ENCODE results near the gene CCDC197.

Gene CCDC197

DNA sequence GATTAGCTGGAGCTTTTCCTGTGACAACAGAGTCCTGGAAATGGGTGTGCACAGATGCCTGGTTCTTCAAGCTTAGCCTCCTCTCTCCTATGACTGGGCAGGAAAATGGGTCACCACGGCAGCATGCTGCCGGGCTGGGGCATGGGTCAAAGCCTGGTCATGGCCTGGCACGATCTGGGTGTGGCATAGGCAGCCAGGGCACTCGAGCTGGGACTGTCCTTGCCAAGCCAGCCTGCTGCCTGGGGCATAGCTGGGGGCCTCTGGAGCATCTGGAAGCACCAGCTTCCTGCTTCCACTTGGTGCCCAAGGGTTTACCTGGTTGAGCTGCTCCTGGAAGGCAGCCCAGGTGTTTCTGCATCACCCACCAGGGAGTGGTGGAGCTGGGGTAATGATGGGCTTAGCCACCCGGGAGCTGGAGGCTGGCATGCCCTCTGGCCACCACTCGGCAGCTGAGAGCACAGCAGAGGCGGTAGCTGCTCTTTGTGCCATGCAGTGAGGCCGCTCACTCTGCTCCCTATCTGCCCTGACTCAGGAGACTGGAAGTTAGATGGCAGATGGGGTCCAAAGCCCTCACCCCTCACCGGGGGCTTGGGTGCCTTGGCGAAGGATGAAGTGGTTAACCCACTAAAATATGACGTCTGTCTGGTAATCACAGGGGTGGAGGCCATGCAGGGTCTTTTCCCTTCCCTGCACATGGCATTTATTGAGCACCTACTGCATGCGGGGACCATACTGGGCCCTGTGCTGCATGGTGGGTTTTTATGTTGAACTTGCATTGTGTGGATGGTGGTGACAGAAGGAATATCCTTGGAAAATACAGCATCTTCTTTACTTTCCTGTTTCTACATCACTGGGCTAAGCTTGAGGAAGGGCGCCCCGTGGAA, 30.7 kb downstream of the CCDC197 start:
- DNase-seq: no peak

DNA sequence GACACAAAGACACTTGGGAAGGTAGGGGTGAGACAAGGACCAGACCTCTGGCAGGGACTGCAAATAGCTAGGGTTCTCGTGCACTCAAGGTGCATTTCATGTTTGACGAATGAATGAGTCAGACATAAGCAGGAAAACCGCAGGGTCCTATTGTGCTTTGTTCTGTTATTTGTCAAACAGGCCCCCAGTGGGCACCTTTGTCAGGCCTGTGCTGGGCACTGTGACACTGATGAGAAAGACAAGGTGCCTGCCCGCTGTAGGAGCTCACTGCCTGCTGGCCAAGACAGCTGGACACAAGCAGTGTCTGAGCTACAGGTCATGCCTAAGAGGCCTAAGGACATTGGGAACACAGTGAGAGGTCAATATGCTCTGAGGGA, 31.3 kb downstream of the CCDC197 start:
- no peak for DNase-seq

DNA sequence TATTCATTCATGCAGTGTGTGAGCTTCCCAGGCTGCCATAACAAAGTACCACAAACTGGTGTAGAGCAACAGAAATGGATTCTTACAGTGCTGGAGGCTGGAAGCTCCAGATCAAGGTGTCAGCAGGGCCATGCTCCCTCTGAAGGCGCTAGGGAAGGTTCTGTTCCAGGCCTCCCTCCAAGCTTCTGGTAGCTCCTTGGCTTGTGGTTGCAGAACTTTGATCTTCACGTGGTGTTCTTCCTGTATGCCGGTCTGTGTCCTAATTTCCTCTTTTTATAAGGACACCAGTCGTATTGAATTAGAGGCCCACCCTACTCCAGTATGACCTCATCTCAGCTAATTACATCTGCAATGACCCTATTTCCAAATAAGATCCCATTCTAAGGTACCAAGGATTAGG, 32.2 kb downstream of the CCDC197 start:
- no peak for DNase-seq

DNA sequence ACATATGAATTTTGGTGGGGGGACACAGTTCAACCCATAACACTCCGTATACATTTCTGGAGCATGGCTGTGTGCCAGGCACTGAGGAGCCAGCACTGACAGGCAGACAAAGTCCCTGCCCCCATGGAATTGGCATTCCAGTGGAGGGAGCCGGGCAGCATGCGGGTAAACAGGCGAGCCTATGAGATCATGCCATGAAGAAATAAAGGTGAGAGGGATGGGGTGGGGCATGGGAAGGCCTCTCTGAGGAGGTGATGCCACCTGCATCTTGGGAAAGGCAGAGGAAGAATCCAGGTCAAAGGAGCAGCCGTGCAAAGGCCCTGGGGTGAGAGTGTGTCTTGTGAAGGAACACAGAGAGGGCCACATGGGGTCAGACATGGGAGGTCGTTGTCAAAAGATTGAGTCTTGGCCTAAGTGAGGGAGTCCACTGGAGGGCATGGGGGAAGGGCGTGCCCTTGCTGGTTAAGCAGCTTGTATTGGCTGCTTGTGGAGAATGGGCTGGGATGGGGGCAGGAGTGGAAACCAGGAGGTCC, 32.6 kb downstream of the CCDC197 start:
- DNase-seq: no peak

DNA sequence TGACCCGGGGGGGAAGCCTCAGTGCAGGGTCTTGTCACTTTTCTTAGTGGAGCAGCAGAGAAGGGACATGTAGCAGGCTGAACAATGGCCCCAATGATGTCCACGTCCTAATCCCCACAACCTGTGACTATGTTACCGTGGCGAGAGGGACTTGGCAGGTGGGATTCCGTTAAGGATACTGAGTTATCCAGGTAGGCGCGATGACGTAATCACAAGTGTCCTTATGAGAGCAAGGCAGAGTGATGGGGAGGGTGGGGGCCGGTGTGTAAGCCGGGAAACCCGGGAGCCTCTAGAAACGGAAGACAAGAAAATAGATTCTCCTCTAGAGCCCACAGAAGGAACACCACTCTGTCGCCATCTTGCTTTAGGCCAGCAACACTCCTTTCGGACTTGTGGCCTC, 33.5 kb downstream of the CCDC197 start:
- DNase-seq: no peak

DNA sequence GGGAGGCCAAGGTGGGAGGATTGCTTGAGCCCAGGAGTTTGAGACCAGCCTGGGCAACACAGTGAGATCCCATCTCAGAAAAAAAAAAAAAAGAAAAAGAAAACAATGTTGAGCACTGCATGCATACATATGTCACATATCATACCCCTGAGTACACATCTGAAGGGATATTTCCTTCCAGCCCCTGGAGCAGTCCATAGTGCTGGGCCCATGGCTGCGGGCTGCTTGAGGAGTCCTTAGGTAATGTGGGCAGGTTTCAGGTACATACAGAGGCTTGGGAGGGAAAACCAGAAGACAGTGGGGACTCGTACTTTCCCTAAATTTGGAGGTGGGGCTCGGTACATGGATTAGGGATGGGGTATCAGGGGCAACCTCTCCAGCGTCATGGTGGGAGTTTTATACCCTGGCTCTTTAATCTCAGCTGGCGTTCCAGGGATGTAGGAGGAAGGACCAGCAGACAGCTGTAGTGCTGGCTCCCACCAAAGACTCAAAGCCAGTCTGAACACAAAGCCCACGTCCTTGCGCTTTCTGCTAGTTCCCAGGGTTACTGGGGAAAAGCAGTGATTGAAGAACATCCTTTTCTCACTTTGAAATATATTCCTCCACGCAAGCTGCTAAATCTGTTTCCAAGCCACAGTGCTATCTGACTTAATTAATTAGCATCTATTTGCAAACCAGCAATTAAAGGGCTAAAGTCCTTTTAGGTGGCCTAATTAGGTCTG, 34.2 kb downstream of the CCDC197 start:
- no peak for DNase-seq

DNA sequence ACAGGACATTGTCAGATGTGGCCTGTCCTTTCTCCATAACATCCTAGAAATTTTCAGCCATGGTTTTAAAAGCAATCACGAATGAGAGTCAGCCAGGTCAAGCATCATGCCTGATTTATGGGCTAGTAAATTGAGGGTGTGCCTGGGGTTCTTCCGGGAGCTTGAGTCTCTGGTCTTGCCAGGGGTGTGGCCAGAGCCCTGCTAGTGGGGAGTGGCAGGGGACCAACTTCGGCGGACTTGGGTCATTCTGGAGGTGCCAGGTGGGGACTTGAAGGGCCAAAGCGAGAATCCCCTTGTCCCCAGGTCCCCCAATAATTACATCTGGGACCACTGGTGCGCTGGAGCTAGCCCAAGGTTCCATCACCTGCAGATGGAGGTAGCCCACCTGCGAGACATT, 34.8 kb downstream of the CCDC197 start:
- DNase-seq: no peak

DNA sequence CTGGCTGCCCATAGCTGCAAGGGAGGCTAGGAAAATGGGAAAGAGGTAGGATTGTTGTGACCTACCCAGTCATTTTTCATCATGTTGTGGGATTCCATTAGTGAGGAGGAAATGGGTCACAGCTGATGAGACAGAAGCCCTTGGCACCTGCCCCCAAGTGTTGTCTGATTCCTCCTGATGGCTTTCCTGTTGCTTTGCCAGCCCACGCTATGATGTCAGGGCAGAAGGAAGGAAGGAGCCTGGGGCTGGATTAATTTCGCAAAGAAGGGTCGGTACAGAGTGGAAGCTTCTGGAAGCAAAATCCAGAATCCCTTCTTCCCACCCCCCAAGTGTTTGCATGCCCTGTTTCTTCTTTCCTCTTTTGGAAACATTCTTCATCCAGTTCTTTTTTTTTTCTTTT, 37.8 kb downstream of the CCDC197 start:
- DNase-seq: no peak

DNA sequence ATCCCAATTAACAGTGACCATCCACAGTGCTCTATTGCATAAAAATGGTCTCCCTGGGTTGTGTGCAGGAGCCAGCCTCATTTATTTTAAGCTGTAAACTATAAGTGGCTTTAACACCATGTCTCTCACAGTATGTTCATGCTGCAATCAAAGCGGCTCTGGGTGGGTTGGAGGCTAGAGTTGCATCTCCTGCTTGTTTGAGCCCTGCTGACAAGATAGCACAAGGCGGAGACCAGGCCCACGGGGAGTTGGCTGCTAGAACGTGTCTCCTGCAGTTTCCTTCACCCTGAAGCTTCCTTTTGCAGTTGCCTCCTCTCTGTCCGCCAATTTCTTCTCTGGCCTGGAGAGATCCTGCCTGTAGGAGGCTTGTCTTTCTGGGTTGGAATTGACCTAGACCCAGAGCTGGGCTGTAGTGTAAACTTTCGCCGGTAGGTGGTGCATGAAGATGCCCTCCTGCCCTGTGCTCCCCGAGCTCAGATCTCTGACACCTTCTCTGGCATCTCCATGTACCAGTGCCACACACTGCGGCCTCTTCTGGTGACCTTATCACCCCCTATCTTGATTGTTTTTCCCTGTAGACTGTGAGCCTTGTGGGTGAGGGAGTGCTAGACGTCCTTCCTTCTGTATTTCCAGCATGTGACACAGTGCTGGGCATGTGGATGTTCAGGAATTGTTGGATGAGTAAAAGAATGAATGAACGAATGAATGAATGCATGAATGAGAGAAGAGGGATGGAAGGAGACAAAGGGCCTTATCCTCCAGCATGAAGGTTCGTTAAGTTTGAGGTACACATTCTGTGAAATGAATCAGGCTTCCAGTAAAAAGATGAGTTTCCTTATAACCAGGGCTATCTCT, 39.4 kb downstream of the CCDC197 start:
- peak; percentile 26 to 65 (median 38) for DNase-seq

DNA sequence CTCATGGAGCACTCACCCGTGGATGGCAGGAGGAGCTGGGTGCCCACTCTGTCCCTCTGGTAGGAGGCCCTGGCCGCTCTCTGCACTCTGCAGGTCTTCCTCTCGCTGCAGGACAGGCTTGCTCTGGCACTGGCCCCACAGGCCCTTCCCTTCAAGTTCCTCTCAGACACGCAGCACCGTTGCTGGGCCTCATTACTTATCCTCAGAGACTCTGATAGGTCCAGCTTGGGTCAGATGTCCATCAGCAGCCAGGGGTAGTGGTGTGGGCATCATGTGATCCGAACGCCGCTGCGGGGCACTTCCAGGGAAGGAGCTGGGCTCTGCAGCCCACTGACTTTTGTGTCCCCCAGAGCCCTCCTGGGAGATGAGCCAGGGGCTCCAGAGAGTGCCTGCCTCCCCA, 40.9 kb downstream of the CCDC197 start:
- DNase-seq: no peak

DNA sequence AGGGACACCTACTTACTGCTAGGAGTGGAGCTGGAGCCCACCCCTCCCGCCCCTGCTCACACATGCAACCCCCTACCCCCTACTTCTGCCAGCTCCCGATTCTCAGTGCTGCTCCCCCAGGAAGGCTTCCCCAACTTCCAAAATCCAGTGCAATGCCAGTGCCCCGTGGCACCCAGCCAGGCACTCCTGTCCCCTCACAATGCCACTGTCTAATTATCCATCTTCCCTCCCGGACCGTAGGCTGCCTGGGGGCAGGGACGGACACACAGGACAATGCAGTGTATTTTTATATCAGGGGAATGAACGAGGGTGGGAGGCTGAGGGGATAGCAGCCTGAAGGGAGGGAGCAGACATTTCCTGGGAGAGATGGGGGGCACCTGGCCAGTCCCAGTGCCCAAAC, 41.4 kb downstream of the CCDC197 start:
- no peak for DNase-seq

DNA sequence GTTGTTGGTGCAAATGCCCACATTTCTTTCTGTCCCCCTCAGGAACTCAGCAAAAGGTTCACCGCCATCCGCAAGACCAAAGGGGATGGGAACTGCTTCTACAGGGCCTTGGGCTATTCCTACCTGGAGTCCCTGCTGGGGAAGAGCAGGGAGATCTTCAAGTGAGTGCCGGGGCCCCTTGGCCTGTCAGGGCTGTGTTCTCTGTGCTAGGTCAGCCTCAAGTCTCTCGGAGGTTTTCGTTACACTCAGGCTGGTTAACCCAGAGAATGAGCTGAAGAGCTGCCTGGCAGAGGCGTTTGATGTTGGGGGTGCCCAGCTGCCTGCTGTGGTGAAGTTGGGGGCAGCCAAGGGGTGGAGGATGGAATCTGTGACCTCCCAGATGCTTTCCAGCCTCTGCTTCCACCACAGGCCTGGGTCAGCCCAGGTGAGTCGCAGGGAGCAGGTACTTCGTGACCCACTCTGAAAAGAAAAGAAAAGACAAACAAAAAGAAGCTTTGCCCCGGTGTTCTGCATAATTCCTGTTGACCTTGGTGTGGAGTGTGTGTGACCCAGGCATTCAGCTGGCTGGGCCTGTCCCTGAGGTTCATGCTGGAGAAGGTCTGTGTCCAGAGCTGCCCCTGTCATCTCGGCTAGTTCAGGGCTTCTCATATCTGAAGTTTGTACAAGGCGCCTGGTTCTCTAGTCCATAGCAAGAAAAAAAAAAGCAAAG, 42.0 kb downstream of the CCDC197 start:
- DNase-seq: no peak

DNA sequence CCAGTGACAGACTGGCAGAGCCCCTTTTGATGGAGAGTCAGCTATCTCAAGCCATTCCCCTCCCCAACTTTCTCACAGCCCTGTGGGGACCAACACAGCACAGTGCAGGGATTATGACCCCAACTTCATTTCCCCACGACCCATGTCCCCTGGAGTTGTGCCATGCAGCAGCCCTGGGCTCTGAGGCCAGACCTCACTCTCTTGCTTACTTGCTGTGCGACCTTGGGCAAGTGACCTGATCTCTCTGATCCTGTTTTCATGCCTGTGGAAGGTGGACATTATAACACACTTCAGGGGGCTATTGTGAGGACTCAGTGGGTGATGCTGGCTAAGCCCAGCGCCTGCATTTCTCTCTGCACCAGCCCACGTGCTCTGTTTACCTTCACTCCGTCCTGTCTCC, 43.1 kb downstream of the CCDC197 start:
- no peak for DNase-seq

DNA sequence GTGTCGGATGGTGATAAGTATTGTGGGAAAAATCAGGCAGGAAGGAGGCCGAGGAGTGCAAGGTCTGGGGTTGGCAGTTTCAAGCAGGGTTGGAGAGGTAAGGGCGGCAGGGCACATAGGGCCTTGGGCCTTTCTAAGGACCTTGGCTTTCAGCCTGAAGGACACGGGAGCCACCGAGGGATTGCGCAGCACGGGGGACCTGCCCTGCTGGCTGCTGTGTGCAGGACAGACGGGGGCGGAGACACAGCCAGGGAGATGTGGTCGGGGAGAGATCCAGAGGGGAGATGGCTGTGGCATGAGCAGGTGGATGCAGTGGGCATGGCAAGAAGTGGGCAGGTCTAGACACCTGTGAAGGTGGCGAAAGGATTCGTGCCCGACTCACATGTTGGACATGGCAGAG, 43.7 kb downstream of the CCDC197 start:
- DNase-seq: no peak

DNA sequence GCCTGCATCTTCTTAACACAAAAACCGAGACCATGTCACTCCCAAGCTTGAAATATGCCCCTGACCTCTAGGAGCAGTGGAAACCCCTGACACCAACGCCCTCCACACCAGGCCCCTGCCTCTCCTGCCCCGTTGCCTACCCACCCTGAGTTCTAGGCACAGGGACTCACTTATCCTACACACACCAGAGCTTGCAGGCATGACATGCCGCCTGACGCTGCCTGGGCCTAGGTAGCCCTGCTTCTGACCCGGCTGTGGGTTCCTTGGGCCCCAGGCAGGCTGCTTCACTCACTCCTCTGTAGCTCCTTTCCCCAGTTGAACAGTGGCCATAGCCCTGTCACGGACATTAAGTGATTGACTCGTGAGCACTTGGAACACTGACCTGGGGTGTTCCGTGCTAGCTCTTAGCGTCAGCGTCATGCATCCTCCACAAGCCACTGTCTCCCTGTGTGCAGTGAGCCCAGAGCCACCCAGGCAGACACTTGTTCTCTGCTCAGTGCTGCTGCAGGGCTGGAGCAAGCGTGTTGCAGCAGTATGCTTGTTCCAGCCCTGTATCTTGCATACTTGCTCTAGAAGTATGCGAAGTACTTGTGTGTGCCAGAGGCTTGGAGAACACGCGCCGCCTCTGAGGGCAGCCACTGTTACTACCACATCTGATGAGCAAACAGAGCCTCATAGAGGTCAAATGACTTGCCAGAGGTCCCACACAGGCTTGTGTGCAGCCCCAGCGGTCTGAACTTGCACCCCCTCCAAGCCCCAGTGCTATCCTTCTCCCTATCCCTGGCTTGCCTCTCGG, 44.6 kb downstream of the CCDC197 start:
- no peak for DNase-seq

DNA sequence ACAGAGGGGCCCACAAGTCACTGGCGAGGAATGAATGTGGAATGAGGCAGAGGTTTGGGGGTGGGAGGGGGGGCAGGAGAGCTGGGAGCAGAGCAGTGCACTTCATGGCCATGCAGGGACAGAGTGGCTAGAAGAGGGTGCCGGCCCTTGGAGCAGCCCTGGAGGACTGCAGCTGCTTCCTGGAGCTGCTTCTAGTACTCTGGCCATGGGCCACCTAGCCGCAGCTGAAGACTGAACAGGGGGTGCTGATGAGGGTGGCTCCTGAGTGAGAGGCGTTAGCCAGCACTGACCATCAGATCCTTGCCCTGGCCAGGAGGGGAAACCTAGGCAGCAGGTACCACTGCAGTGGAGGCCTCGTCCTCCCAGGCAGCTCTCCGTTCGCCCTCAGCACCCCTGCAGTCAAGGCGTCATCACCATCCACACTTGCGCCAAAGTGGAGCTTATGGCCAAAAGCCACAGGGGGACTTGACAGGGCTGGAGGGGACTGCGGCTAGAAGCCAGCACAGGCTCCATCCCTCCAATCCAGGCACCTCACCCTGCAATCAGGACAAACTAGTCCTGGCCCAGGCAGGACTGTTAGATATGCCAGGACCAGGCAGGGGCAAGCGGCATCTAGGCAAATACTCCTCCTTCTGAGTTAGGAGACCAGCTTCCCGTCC, 45.5 kb downstream of the CCDC197 start:
- DNase-seq: no peak

DNA sequence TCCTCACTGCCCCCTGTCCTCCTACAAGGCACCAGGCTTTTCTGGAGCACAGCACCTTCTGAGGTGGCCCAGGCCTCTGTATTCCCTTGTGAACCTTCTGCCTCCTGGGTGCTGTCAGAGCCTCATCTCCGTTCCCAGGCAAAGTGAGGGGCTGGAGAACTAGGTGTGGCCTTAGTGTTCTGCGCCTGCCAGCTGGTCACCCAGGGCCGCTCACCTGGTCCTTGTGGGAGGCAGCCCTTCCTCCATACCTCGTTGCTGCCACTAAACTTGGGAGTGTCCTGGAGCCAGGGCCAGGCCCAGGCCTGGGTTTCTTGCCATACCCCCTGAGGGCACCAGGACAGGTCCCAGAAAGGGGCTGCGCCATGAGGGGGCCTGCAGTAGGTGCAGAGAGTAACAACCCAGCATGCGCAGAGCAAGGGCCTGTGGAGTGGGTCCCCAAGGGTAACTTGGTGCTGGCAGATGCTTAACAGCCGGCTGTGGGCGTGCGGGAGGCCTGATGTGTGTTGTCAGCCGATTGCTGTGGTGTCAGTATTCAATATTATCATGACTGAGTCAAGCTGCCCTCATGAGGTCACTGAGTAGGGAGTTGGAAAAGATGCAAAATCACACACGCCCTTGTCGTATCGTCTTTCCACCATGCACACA, 46.1 kb downstream of the CCDC197 start:
- DNase-seq: no peak

DNA sequence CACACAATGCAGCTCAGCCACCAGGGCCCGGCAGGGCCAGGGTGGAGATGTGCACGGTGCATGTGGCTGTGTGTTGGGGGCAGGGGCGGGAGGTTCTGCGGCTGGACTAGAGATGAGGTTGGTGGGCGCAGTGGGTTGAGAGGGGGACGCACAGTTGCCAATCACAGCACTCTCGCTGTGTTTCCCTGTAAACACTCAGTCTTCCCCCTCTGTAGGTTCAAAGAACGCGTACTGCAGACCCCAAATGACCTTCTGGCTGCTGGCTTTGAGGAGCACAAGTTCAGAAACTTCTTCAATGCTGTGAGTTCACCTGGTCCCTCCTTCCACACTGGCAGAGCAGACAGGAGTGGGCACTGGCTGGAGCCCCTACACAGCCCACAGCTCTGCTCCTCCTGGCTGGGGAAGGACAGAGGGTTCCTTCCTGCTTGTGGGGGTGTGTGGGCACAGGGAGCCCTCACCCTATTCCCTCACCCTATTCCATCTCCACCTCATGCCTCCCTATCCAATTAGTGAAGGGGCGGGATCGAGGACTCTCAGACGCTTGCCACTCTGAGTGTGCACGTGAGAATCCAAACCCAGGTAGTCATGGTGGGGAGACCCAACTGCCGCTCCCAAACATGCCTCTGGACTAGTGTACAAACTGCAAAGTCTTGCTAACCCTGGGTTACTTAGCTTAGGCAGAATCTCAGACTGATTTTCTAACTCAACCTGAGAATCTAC, 46.8 kb downstream of the CCDC197 start:
- no peak for DNase-seq

DNA sequence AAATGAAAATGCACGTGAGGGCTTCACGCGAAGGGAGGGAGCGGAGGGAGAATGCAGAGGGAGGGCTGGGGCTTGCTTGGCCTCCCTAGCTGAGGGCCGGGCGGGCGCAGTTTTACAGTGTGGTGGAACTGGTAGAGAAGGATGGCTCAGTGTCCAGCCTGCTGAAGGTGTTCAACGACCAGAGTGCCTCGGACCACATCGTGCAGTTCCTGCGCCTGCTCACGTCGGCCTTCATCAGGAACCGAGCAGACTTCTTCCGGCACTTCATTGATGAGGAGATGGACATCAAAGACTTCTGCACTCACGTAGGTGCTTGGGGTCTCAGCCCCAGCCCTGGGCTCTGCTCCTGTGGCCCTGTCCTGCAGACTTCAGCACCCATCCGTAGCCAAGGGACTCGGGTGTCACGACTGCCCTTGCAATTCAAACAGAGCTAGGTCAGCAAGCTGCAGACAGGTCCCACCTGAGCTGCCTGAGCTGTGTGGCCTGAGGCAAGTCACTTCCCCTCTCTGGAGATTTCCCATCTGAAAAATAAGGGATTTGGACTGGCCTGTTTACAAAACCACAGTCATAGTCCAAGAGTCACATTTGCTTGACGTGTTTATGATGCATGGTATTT, 47.5 kb downstream of the CCDC197 start:
- no peak for DNase-seq
